ENCODE measurements around the gene KIAA1755. TPM values are rescaled to one million over a fixed set of nuclear protein-coding genes. Genes with fewer than 3 reads are reported as not detected.

The KIAA1755 gene
- 4.3 TPM for total RNA-seq (ENCODE audit: insufficient read depth, low replicate concordance)

GRCh38 chr20:38260378-38261053 lies at the start of gene KIAA1755:
KIAA1755 (minus strand) TSS chr20:38260735; CDS start chr20:38260500, 235 bp downstream.
- DNase-seq (ENCODE audit: low spot score): peak; percentile 27

- no peak for DNase-seq (ENCODE audit: low spot score)
Observed at GRCh38 chr20:38308447-38308846, 47.9 kb upstream of the KIAA1755 start.

- no peak for DNase-seq (ENCODE audit: low spot score)
Observed at GRCh38 chr20:38308047-38308438, 47.5 kb upstream of the KIAA1755 start.

- no peak for DNase-seq (ENCODE audit: low spot score)
Observed at GRCh38 chr20:38307371-38308046, 47.0 kb upstream of the KIAA1755 start.

GRCh38 chr20:38306379-38306778 lies 45.8 kb upstream of the KIAA1755 start:
- DNase-seq (ENCODE audit: low spot score): no peak

- DNase-seq (ENCODE audit: low spot score): no peak
Observed at GRCh38 chr20:38305541-38305940, 45.0 kb upstream of the KIAA1755 start.

GRCh38 chr20:38304845-38305447 lies 44.4 kb upstream of the KIAA1755 start:
- DNase-seq (ENCODE audit: low spot score): no peak

GRCh38 chr20:38303908-38304379 lies 43.4 kb upstream of the KIAA1755 start, which contains the start of gene BPI:
BPI (plus strand) TSS chr20:38304156; CDS start chr20:38304224, 68 bp downstream.
- DNase-seq (ENCODE audit: low spot score): no peak

GRCh38 chr20:38302786-38303185 lies 42.3 kb upstream of the KIAA1755 start:
- no peak for DNase-seq (ENCODE audit: low spot score)

GRCh38 chr20:38301309-38301708 lies 40.8 kb upstream of the KIAA1755 start:
- no peak for DNase-seq (ENCODE audit: low spot score)

- no peak for DNase-seq (ENCODE audit: low spot score)
Observed at GRCh38 chr20:38300438-38300837, 39.9 kb upstream of the KIAA1755 start.

- DNase-seq (ENCODE audit: low spot score): peak; percentile 30
Observed at GRCh38 chr20:38299963-38300362, 39.4 kb upstream of the KIAA1755 start.

- DNase-seq (ENCODE audit: low spot score): peak; percentile 85
Observed at GRCh38 chr20:38298768-38299288, 38.3 kb upstream of the KIAA1755 start.

GRCh38 chr20:38297916-38298674 lies 37.6 kb upstream of the KIAA1755 start:
- no peak for DNase-seq (ENCODE audit: low spot score)

- DNase-seq (ENCODE audit: low spot score): no peak
Observed at GRCh38 chr20:38296433-38296832, 35.9 kb upstream of the KIAA1755 start.

- no peak for DNase-seq (ENCODE audit: low spot score)
Observed at GRCh38 chr20:38295811-38296210, 35.3 kb upstream of the KIAA1755 start.

- DNase-seq (ENCODE audit: low spot score): no peak
Observed at GRCh38 chr20:38294076-38294591, 33.6 kb upstream of the KIAA1755 start.

GRCh38 chr20:38293491-38294065 lies 33.0 kb upstream of the KIAA1755 start:
- DNase-seq (ENCODE audit: low spot score): no peak

GRCh38 chr20:38291966-38292365 lies 31.4 kb upstream of the KIAA1755 start:
- DNase-seq (ENCODE audit: low spot score): no peak

- DNase-seq (ENCODE audit: low spot score): no peak
Observed at GRCh38 chr20:38290829-38291814, 30.6 kb upstream of the KIAA1755 start.

Measured in umbilical cord (tissue), 2 donors.